HG03521 (cell line): ENCODE measurements around the gene ZNF423.

Experiments used
- ATAC-seq: cut with Tn5 transposase; IDR thresholded peaks from one replicate; pipeline ENCODE4 v1.9.1; 2021; ENCODE audit warnings: mild to moderate bottlenecking, moderate library complexity; ENCODE audit not compliant: unreplicated experiment

ZNF423 gene

GRCh38 chr16:49467540-49468372, 388.2 kb downstream of the ZNF423 start:
- ATAC-seq, result no peak

- ATAC-seq, result no peak
Observed at GRCh38 chr16:49466881-49467280, 389.0 kb downstream of the ZNF423 start.

GRCh38 chr16:49466529-49466831, 389.4 kb downstream of the ZNF423 start:
- no peak for ATAC-seq

- ATAC-seq, result no peak
Observed at GRCh38 chr16:49465661-49466528, 390.0 kb downstream of the ZNF423 start.

GRCh38 chr16:49464877-49465504, 390.9 kb downstream of the ZNF423 start:
- ATAC-seq, result no peak

DNA sequence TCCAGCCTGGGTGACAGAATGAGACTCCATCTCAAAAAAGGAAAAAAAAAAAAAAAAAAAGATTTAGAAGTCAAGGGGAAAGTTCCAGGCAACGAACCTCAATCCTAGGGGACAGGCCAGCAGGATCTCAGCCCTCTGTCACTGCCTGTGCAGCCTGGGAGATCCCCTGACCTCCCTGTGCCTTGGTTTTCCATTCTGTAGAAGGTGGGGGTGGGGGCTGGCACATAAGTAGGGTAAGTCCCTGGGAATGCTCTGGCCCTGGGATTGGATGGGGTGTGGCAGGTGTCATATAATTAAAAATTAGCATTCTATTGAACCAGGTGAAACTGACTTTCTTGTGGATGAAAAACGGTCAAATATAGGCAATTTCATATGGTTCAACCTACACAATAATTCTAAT, 391.8 kb downstream of the ZNF423 start:
- no peak for ATAC-seq

GRCh38 chr16:49463529-49463928, 392.4 kb downstream of the ZNF423 start:
- peak; percentile 69 for ATAC-seq

- no peak for ATAC-seq
Observed at GRCh38 chr16:49462989-49463371, 392.9 kb downstream of the ZNF423 start.

DNA sequence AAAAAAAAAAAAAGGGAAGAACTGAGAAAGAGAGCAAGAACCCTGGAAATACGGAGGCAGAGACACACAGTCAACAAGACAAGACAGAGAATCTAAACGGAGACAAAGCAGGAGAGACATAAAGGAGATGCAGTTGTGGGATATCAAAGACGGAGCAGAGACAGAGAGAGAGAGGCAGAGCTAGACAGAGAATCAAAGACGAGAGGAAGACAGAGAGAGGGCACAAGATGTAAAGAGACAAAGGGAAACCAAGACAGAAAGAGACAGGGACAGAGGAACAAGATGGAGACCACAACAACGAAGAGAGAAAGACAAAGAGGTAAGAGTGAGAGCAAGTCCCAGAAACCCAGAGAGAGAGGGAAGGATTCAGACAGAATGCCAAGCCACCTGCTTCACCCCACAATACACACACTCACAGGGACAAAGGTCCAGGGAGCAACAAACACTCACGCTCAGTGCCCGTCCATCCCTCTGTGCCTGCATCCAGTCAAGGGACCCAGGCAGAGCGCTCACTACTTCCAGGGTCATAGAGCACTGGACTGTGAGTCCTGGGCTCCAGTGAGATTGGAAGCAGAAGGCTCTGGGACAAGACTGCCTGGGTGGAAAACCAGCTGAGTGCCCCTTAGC, 393.4 kb downstream of the ZNF423 start:
- no peak for ATAC-seq

GRCh38 chr16:49461517-49461951, 394.4 kb downstream of the ZNF423 start:
- no peak for ATAC-seq

GRCh38 chr16:49460786-49461470, 395.0 kb downstream of the ZNF423 start:
- no peak for ATAC-seq

DNA sequence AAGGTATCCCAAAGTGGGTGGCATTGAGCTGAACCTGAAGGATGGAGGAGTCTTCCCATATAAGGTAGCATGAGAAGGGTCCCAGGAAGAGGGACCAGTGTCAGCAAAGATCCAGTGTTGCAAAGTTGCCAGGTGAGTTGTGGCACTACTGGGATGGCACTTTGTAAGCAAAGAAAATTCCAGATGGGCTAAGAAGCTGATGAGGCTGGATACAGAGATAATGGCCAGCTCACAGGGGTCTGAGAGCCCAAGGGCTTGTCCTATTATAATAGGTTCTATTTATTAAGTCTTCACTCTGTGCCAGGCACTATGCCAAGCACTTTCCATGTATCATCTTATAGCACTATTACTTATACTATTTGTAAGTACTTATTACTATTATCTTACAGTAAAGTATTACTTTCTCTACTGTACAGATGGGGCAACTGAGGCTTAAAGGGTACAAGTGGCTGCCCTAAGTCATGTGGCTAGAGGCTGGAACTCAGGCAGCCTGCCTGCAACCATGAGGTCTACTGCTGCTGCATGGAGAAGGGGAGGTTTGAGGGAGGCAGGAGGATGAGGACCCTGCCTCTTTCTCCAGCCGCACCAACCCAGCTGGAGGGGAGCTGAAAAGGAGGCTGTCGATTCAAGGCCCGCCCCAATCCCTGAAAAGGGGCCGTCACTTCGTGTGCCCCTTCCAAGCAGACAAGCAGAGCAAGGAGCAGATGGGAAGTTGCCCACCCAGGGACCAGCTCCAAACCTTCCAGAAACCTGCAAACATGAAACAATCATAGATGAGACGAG, 395.8 kb downstream of the ZNF423 start:
- ATAC-seq, result no peak

DNA sequence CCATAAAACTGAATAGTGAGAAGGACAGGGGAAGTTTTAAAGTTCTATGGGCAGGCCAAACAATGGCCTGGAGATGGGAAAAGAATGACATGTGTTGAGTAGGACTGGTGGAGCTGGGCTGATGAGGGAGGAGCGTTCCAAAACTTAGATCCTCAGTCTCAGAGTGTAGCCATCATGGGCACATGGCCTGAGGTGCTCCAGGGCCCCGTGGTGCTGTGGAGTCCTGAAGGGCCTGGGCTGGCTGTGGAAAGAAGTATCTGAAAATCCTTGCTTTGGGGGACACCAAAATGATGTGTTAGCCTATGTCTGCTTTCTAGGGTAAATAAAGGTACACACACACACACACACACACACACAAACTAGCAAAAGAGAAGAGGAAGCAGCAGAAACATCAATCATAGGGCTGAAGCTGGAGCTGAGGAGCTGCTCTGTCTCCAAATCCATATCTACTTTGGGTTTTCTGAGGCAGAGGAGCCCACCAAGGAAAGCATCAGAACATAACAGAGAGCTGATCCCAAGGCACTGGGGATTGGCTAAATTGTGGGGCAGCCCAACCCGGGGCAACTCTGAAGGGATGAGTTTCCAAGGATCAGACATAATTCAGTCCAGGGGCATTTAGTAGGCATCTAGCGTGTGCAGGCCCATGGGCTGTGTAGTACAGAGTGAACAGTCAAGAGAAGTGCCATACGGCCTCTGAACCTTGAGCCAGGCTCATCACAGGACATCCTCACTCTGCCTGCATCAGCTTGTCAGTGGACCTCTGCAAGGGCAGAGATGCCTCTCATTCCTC, 397.1 kb downstream of the ZNF423 start:
- no peak for ATAC-seq

DNA sequence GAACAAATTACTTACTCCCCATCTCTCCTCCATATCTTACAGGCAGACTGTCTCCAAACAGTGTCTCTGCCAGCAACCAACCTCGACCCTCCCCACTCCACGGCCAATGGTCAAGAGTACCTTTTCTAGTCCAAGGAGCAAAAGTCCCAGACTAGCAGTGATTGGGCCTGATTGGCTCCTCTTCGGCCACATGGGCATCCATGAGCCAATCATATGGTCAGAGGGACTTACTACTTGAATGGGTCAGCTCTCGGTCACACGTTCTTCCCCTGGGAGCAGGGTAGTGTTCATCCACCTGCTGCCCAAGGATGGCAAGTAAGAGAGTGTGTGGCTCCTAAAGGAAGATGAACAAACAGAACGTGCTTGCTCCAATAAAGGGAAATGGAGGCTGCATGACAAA, 397.7 kb downstream of the ZNF423 start:
- no peak for ATAC-seq

DNA sequence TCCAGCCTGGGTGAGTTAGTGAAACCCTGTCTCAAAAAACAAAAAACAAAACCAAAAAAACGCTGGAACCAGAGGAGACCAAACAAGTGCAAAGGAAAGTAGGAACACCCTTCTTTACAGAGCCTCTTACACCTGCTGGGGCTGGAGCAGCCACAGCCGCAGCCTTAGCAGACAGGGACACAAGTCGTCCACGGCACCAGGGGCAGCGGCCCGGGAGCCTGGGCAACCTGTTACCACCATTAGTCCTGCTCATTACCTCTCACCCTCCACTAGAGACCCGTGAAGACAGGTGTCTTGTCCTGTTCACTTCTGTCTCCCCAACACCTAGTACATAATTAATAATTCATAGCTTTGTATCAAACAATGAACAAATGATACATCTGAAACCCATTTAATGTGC, 398.7 kb downstream of the ZNF423 start:
- no peak for ATAC-seq

DNA sequence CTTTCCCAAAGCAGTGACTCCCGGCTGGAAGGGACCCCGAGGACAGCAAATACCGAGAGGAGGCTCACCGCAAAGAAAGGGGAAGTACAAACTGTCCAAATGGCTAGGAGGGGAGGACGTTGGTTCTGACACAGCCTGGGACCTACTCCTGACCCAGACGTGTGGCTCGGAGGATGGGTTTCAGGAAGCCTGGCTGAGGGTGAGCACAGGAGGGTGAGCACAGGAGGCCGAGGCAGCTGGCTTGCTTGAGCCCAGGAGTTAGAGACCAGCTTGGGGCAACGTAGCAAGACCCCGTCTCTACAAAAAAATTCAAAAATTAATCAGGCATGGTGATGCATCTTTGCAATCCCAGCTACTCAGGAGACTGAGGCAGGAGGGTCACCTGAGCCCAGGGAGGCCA, 399.1 kb downstream of the ZNF423 start:
- ATAC-seq, result no peak

DNA sequence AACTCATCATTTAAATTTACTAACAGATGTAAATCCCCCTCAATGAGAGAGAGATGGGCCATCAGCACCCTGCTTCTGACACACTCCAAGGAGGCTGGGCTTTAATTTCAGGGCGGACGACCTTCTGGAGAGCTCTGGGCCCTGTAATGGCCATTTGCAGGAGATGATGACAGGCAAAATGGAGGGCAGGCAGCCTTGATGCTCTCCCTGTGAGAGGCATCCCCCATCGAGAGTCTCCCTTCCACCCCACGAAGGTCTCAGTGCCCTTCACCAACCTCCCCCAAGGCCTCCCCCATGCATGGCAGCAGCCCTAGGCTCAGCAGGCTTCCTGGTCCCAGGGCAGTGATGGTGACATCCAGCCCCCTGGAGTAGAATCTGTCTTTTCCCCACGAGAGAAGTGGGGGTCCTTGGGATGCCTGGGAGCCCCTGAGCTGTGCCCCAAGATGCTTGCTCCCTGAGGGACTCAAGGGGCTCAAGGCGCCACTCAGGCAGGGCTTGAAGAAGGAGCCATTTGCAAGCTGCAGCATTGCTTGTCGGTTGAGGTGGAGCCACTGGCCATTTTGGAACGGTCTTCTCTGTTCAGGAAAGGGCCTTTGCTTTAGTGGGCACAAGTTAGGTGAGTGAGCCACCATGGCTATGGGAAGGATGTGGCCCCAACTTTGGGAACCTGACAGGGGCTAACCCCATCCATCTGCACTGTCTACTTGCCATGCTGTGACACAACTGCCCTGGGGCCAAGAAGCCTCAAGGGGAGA, 399.7 kb downstream of the ZNF423 start:
- no peak for ATAC-seq
